Activated gamma-delta T cell treated with Interleukin-2 at 50 U/mL for 16 hours (primary cell): ENCODE data around the gene NRCAM.

ENCODE experiments used
- DNase-seq: peaks from one replicate; pipeline ENCODE4 v3.0.0-alpha.2; 2020

The NRCAM gene

DNA sequence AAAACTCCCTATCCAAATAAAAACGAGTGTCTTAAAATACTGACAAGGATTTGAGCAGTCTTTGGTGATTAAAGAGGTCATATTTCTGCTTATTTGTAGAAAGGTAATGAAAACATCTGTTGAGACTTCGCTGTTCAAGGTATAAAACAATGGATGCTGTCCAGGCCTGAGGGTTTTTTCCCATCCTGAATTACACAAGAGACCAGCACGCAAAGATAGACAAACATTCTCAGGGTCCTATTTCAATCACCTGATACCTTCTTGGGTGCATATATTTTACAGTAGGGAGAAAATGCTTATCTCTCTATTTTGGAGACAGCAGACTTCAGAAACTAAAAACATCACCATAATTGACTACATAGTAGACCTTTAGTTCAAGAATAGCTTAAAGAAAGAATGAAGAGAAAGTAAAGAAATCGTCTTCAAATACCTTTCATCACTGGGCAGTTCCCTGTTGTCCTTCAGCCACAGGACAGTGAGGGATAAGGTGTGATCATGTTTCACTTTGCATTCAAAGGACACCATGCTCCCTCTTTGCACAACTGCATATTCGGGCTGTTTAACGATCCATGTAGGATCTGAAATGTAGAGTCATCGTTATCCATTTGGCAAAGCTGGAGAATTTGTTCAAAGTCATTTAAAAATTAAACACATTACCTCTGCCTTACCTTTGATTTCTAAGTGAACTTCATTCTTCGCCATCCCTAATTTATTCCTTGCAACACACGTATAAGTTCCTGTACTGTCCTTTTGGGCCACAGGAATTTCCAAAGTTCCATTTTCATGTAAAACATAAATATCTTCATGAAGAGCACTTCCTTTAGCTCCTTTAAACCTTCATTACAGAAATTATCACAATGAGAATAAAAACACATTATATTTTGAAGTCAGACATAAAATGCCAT, 262.4 kb downstream of the NRCAM start:
- DNase-seq, result no peak

DNA sequence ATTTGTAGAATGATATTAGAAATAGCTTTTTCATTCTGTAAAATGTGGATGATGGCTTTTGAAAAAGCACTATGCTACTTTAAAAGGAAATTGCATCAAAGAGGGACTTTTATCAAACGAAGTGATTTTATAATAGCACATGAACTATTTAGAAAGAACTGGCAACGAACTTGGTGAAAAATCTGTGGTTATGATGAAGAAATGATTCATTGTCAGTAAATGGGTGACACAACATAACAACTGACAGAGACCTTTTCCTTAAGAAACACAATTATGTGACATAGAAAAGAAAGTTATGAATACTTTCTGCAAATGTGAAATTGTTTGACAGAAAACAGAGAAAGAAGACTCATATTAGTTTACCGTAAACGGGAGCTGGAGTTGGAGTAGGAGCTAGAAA, 265.3 kb downstream of the NRCAM start:
- no peak for DNase-seq

DNA sequence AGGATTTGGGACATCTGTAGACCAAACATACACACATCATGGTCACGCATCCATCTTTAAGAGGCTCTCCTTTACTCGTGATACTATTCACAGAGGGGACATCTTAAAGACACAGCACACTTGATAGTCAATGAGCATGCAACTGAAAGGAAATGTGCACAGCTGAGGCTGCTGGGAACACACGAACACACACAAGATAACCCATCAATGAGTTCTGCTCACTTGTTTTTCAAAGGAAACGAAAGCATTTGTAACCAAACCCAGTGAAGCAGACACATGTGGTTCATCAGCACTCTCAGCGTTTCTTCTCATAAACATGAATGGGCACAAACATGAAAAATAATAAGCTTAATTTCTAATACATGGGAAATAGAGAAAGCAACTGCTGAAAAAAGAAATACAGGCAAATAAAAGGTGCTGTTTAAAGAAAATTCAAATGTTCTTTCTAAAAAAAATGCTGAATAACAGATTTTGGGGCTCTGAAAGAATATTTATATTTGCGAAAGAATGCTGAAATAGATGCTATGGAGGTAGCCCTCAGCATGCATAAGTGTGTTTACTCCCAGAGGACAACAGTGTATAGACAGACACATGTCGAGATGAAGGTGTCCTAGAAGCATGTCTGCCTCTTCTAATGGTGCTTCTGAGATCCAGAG, 266.4 kb downstream of the NRCAM start:
- DNase-seq, result no peak

DNA sequence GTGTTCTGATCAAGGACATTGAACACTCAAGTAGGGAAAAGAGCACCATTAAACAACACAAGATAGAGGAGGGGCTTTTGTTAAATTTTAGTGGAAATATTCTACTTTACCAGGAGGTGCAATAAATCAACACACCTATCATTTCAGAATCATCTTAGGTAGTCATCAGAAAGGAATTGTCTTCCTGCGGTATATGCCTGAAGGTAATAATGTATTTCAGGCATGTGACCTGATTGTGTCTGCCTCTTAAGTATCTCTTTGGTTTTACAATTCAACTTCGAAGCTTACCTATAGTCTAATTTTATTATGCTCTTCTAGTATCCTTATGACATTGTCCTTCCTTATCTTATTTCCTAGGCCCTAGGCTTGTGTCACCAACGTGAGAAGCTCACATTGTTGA, 267.5 kb downstream of the NRCAM start:
- no peak for DNase-seq

DNA sequence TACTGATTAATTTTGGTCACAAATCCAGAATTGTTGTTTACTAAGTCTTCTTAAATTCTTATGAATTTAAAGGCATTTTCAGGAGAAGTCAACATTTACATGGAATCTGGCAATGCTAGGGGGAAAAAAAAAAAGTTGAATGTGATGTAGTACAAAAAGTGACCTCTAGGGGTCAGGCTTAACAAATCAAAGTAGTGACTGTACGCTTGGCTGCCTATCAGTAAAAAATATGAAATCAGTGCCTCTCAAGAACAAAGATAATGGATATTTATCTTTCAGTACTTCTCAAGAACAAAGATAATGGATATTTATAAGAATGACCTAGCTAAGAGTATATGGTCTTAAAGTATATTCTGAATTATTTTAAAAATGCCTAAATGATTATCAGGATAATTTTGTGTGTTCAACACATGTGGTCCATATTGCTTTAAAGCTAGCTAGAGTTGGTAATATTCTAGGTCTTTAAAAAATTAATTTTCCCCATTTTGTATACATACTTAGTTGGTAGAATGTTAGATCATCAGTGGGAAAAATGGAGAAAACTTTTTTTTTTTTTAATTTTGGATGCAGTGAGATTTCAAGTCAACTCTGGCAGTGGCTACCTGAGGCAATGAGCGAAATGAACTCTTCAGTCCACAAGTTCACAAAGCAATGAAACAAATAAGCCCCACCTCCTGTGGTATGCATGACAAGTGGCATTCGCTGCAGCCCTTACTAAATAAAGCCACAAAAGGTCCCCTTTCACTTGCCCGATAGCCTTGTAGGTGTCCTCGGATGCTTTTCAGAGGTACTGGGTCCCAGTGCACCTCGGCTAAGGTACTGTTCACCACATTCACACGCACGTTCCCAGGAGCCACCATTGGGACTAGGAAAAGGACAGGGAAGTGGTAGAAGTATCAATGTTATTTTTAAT, 274.9 kb downstream of the NRCAM start:
- DNase-seq, result no peak

DNA sequence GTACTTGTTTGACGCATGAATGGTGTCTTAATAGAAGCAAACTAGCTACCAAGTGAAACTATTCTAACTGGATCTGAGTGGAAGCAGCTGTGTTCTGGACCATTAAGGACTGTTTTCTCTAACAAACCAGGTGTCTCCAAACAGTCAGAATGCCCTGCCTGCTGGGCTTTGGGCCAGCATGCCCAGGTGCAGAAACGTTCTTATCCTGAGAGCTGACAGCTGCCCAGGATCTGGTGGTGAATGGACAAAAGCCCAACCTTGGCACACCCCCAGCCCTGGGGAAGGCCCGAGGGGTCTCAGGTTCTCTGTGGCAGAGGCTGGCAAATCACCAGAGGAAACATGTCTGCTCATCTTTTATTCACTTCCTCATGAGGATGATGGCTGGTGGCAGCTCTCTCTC, 277.8 kb downstream of the NRCAM start:
- DNase-seq, result no peak

DNA sequence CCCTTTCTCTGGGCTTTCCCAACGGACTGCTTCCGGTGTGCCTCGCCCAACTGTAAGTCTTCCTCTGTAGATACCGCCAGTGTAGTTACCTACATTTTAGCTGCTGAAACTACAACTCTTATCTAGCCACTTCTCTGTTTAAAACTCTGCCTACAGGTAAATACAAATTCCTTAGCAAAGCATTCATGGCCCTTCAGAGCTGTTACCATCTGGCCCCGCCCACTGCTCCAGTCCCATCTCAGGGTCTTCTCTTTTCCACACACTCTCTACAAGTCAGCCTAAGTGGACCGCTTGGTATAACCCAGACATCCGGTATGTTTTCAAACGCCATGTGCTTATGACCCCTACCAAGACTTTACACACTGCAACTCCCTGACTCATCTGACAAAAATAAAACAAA, 285.1 kb downstream of the NRCAM start:
- DNase-seq, result no peak

DNA sequence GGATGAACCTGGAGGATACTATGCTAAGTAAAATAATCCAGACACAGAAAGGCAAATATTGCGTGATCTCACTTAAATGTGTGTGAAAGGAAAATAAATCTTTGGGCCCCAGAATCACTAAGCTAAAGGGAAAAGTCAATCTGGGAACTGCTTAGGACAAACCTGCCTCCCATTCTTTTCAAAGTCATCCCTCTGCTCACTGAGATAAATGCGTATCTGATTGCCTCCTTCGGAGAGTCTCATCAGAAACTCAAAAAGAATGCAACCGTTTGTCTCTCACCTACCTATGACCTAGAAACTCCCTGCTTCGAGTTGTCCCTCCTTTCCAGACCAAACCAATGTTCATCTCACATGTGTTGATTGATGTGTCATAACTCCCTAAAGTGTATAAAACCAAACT, 286.0 kb downstream of the NRCAM start:
- DNase-seq, result no peak

DNA sequence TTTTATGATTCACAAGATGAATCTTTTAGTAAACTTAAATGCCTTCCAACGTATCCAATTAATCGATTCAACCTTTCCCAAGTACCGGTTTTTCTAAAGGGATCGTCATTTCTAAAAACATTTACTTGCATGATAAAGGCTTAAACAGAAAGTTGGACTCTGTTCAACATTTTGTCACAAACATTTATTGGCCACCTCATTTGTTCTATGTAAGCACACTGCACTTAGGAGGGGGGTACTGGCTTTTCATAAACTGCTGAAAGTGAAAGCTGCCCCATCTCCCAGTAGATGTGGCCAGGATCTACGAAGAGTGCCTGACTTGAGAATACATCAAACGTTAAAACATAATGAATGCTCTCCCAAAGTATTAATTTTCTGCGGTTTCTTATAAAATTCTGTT, 288.8 kb downstream of the NRCAM start:
- no peak for DNase-seq

DNA sequence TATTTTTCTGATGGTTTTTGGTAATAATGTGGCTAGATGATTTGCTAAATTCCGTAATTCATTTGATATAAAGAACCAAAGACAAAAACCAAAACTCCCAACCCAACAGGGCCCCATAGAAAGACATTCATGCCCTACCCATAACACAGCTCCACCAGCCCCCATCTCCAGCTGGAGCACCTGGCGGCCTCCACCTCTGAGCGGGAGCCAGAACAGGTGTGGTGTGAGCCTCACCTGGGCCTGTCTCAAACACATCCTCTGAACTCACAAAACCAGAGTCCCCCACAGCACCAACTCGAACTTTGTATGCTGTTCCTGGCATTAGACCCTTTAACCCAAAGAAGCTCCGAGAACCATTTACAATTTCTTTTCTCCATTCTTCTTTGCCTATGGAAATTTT, 289.5 kb downstream of the NRCAM start:
- DNase-seq, result no peak

DNA sequence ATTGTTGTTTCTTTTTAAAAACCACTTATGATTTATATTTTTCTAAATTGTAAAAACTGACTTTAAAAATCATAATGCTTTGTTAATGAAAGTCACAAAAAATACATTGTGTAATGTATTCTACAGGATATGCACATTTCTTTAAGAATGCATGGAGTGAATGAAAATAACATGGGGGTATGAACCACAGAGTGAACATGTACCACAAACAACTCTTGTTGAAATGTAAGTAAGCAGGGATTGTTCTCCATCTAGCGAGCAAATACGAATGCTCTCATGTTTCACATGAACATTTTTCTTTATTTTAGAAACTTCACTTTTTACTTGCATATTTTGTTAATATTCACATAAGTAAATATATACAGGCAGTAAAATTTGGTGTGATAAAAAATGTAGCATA, 290.5 kb downstream of the NRCAM start:
- DNase-seq, result no peak

DNA sequence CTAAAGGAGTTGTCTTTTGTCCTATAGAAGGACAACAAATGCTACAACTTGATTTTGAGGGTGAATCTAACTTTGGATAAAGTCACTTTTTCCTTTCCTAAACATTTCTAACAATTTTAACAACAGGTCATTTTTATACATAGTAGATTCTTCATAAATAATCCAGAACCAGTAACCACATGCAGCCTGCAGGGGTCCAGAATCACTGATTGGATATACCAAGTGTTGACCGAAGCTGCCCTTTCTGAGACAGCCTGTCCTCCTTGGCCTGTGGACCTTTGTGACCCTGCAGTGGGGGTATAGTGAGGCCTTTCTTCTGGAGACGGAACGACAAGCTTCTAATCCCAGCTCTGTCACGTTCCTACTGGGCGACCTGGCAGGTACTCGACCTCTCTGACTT, 291.3 kb downstream of the NRCAM start:
- DNase-seq, result no peak

DNA sequence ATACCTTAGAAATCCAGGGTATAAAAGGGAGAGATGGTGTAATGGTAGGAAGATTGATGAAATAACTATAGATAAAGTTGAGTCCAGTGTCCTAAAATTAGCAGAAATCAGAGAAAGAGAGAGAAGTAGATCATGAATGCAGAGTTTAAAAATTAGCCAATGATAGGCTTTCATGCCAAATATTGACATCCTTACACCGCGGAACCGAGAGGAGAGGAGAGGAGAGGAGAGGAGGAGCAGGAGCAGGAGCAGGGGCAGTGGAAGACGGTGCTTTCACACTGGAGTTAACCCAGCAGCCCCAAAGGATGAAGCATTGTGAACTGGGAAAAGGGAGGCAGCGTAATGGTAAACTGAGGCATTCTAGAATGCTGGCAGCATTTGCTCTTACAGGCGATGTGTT, 291.9 kb downstream of the NRCAM start:
- no peak for DNase-seq

DNA sequence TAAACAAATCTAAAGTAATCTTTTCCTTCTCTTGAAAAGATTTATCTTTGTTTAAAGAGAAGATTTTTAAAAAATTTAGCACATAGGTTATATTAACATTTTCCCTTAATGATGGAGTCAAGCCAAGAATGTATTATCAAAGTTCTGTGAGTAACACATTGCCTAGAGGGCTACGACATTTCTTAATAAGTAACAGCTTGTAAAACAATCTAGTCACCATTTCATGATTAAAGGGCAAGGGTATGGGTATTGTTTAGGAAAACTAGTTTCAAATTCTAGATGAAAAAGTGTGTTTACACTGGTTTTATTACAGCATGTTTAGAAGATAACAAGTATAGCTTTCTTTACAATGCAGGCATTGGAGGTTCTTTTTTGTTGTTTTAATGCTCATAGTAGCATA, 297.5 kb downstream of the NRCAM start:
- no peak for DNase-seq

DNA sequence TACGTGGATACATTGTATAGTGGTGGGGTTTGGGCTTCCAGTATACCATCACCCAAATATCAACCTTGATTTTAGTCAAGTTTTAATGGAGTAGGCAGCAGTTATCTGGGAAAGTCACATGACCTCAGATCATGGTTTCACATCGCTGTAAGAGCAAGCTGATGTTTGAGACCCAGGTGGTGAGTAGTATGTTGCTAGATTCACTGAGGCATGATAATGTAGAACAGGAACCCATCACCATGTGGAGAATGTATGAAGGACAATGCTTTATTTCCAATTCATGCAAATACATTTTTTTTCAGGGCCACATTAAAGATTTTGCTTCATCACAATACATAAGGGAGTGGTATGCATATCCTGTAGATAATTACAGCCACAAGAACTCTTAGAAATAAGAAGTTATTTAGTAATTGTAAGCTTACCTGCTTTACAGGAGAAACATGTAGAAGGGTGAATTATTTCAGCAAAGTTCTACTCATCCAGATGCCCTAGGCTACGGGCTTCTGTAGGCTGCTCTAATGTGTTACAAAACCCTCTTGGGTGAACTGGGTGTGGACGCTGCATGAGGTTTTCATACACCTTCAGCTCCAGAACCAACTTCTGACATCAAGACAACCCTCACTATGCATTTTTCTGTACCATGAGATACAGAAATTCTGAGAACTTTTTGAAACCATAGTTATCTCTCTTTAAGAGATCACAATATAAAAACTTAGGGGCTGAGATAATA, 298.5 kb downstream of the NRCAM start:
- DNase-seq, result no peak

DNA sequence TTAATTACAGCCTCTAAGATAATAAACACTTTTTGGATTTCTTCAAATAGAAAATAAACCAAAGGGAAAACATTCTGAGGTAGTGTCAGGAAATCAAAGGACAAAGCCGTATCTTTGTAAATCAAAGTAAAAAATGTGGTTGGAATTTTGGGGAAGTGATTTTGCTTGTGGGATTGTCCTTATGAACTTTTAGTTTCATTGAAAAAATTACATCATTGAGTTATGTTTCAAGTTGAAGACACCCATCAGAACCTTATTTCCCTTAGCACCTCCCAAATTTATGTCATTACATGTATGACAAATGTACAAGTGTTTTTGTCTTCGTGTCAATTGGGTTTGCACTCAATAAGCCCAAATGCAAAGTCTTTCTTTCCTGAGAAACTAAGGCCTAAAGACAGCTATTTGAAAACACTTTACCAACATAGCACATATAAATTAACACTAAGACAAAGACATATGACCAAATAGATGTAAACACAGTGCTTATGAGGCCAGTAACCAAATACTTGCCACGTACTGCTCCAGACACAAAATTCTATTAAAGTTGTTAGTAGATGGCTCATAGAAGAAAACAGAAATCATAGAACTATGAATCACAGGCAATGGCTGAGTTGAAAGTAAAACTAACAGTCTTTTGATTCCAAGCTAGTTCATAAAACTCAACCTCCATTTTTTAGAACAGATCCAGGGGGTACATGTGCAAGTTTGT, 299.2 kb downstream of the NRCAM start:
- DNase-seq, result no peak

DNA sequence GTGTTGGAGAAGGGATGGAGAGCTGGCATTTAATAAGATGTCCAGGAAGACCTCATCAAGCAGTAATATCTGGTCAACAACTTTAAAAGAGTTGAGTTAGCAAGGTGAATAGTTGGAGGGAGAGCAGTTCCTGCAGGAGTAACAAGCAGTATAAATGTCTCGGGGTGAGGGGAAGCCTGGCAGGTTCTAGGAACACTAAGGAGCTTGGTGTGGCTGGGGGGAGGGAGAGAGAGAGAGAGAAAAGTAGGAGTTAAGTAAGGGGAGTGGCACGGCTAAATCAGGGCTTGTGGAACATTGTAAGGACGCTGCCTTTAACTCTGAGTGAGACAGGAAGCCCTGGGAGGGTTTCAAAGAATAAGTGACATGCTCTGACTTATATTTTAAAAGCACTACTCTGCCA, 304.0 kb downstream of the NRCAM start:
- DNase-seq, result no peak

DNA sequence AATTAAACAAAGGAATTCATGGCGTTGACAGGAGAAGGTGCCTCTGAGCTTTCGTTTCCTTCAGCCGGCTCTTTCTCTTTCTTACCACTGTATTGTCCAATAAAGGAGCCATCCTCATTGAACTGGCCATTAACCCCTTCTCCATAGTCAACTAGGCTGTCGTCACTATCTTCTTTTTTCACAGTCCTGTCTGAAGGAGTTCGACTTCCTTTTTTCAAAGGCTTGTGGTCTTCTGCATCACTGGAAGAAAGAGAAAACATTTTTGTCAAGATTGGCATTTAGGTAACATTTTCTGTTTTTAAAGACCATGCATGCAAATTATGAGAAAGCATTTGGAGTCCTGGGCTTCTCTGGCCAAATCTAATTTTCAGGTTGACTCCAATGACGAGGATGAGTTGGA, 306.3 kb downstream of the NRCAM start:
- DNase-seq, result no peak

DNA sequence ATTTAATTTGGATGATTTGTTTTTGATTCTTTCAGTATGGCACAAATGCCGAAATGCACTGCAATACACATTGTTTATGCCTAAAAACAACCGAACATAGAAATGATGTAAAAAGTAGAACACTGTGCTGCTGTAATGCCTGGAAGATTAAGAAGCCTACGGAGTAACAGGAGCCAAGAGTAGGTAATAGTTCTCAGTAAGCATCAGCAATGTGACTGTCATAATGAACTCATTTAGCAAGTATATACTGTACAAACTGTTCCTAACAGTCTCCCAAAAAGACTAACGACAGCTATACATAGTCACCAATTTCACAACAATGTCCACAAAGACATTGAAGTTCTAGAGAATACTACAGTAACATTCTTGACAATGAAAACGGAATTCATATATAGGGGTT, 307.1 kb downstream of the NRCAM start:
- DNase-seq, result no peak

DNA sequence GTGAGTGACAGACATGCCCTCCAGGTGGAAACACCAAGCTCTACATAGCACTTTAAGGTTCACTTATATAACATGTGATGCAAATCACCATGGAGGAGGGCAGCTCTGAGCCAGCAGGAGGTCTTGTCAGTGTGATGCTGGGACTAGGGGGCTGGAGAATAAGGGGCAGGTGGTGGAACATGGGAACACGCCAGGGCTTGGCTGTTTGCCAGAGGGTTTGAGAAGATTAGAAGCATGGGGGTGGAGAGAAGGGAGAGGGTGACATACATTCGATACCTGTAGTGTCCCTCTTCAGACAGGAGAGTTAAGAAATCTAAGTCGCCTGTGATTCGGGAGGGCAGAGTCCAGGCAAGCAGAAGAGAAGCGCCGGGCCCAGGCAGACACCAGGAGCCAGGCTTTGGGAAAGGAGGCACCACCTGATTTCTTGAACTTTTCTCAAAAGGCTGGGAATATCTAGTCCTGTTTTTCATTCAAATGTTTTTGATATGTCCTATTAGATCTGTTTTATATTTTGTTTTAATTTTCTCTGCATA, 309.1 kb downstream of the NRCAM start:
- DNase-seq, result no peak

DNA sequence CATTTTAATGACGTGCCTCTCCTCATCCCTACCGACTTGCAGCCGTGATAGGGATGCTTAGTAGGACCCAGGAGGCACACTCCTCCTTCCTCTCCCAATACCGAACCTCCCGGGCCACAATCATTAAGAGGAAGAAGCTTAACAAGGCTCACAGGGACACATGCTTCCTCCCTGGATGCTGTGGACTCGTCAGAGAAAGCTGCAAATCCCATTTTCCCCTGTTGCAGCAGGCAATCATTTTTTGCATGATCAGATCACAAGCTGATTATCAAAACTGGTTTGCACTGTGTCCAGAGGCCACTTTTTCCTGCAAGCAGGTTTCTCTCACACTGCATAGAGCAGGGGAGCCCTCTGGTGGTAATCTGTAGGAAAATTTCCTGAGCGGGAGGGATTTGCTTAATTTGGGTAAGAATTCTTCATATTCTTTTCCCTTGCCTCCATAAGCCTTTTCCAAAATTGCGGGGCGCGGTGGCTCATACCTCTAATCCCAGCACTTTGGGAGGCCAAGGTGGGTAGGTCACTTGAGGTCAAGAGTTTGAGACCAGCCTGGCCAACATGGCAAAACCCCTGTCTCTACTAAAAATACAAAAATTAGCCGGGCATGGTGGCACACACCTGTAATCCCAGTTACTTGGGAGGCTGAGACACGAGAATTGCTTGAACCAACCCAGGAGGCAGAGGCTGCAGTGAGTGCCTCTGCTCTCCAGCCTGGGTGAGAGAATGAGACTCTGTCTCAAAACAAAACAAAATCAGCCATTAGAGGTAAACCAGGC, 310.0 kb downstream of the NRCAM start:
- peak; percentile 30 for DNase-seq
